Panc1 (cell line): Measurements from ENCODE around the gene RAP1GDS1. TPM values are rescaled to one million over a fixed set of nuclear protein-coding genes. Genes with fewer than 3 reads are reported as not detected.
"Not testable (repeated sequence)": the region's sequence is repeated elsewhere in the genome, so short reads cannot be mapped to it uniquely, and the experiment has no call there.

Experiments
- ATAC-seq: fragments of 200-7000 bp; cut with Tn5 transposase; 2 replicates; pipeline ENCODE4 v1.9.1; 2020; ENCODE audit warnings: mild to moderate bottlenecking, moderate library complexity
- BruUV-seq: library from RNA; stranded (reverse); fragments of 400-500 nt; replicated peaks from 2 replicates; lab custom pipeline; 2021; lab: Mats Ljungman, UMichigan
- CTCF ChIA-PET: fragments of 300-600 bp; sonication (Branson Sonifier 250); formaldehyde crosslinking; loops from one replicate; lab custom pipeline; 2022; ENCODE audit warnings: antibody characterized with exemption; lab: Charles Lee
- POLR2A ChIA-PET: fragments of 300-600 bp; sonication (Branson Sonifier 250); formaldehyde crosslinking; loops from one replicate; lab custom pipeline; 2022; ENCODE audit warnings: antibody characterized with exemption; lab: Charles Lee
- DNase-seq: peaks from one replicate; pipeline ENCODE4 v3.0.0-alpha.2; 2010; ENCODE audit warnings: low read depth, low spot score
- H3K27ac ChIP-seq: 2 replicates; pipeline ENCODE4 v1.5.1; 2011; ENCODE audit warnings: mild to moderate bottlenecking, low read length, inconsistent platforms
- H3K27me3 ChIP-seq: fragments of 200-500 bp; sonication (Bioruptor generic); 2 replicates; pipeline ENCODE4 v1.6.0; 2014; ENCODE audit warnings: low read length, inconsistent platforms; ENCODE audit not compliant: control insufficient read depth, insufficient read depth
- H3K36me3 ChIP-seq: fragments of 200-500 bp; sonication (Bioruptor generic); 2 replicates; pipeline ENCODE4 v1.5.1; 2014; ENCODE audit warnings: inconsistent platforms, mild to moderate bottlenecking, low read length, moderate library complexity; ENCODE audit not compliant: control insufficient read depth, insufficient read depth
- H3K4me1 ChIP-seq: 2 replicates; pipeline ENCODE4 v1.5.1; 2011; ENCODE audit warnings: inconsistent platforms, mild to moderate bottlenecking, low read length, moderate library complexity; ENCODE audit not compliant: control insufficient read depth, insufficient read depth
- H3K4me3 ChIP-seq, 2 experiments: 2 replicates each; pipeline ENCODE4 v1.5.1; 2011 to 2012; ENCODE audit warnings: low read depth in 2 of 2, low read length in 2 of 2, mild to moderate bottlenecking in 2 of 2, inconsistent platforms in 1 of 2, moderate library complexity in 1 of 2
- H3K9me3 ChIP-seq: fragments of 200-500 bp; sonication (Bioruptor generic); 2 replicates; pipeline ENCODE4 v1.5.1; 2014; ENCODE audit warnings: low read depth, mild to moderate bottlenecking, inconsistent platforms, low read length, moderate library complexity; ENCODE audit not compliant: control insufficient read depth, insufficient read depth
- CTCF ChIP-seq: fragments of 450-650 bp; IDR thresholded peaks from 2 replicates; pipeline ENCODE4 v1.5.1; 2017; ENCODE audit warnings: mild to moderate bottlenecking
- POLR2AphosphoS5 ChIP-seq: IDR thresholded peaks from 2 replicates; pipeline ENCODE4 v1.6.1; 2012; ENCODE audit warnings: mild to moderate bottlenecking, low read depth, low read length, moderate library complexity
- REST ChIP-seq, 2 experiments: IDR thresholded peaks; 2 replicates each; pipeline ENCODE4 v1.6.1; 2011 to 2012; ENCODE audit warnings: low read depth in 2 of 2, control low read depth in 1 of 2, low read length in 1 of 2, mild to moderate bottlenecking in 1 of 2, moderate library complexity in 1 of 2; ENCODE audit not compliant: insufficient read depth in 1 of 2
- SIN3A ChIP-seq: IDR thresholded peaks from 2 replicates; pipeline ENCODE4 v1.6.1; 2012; ENCODE audit warnings: low read depth, mild to moderate bottlenecking, low read length, moderate library complexity, borderline replicate concordance; ENCODE audit not compliant: insufficient read depth
- TCF7L2 ChIP-seq: IDR thresholded peaks from 2 replicates; pipeline ENCODE4 v1.6.1; 2011; ENCODE audit warnings: mild to moderate bottlenecking, low read depth, low read length, inconsistent platforms
- in situ Hi-C: cut with HindIII; loops from 2 replicates; pipeline ENCODE4 v1.10.0; 2016; ENCODE audit warnings: low sequenced_read_pairs, low pct_unique_long_range_greater_than_20kb
- intact Hi-C: fragments of 100-400 bp; cut with micrococcal nuclease; formaldehyde crosslinking; loops from one replicate; pipeline ENCODE4 v1.10.0; 2022; ENCODE audit not compliant: unreplicated experiment
- total RNA-seq: library from RNA; stranded (reverse); gene quantifications from one replicate; pipeline ENCODE4 v1.2.1, GENCODE V29; 2021; ENCODE audit not compliant: unreplicated experiment

RAP1GDS1 gene
- total RNA-seq, 1 experiment from 2014 or later, result 39.7 TPM

GRCh38 chr4:98359646-98360045 is 98.5 kb downstream of the RAP1GDS1 start:
- ATAC-seq (no peak), DNase-seq (no peak)
- Histone ChIP-seq H3K27me3 (no peaks in the 10 kb centered on the region), H3K36me3 (peaks cover 3% of the 10 kb centered on the region; the same call in 1 of the 2 replicates), H3K4me1 (no peaks in the 10 kb centered on the region), H3K9me3 (no peaks in the 10 kb centered on the region), H3K4me3 (no peak overlapping the region), H3K27ac (no peak overlapping the region)
- ChIA-PET CTCF (no interaction called here), POLR2A (no interaction called here)
- TF ChIP-seq TCF7L2, result no peak
- TF ChIP-seq REST (IDR thresholded peaks at IDR 0.05; ENCODE audit: insufficient read depth in 1 of 2, low read depth in 2 of 2, low read length in 1 of 2), result no peak
- no peak for TF ChIP-seq CTCF
- no peak for TF ChIP-seq SIN3A
- no peak for TF ChIP-seq POLR2AphosphoS5
- no TSS peak for BruUV-seq
- intact Hi-C loops, result no loop called here
- in situ Hi-C loops, result no loop called here

GRCh38 chr4:98363431-98363830 is 102.2 kb downstream of the RAP1GDS1 start:
- no peaks in the 10 kb centered on the region for H3K4me1 ChIP-seq
- H3K36me3 ChIP-seq, result no peaks in the 10 kb centered on the region
- H3K27ac ChIP-seq, result no peak overlapping the region
- no peak for TF ChIP-seq CTCF
- no peak overlapping the region for H3K4me3 ChIP-seq
- in situ Hi-C loops (no loop called here), intact Hi-C loops (no loop called here)
- ATAC-seq, result no peak
- ChIA-PET POLR2A (no interaction called here), CTCF (no interaction called here)
- no peaks in the 10 kb centered on the region for H3K27me3 ChIP-seq
- no peak for DNase-seq
- H3K9me3 ChIP-seq, result no peaks in the 10 kb centered on the region
- no TSS peak for BruUV-seq

GRCh38 chr4:98366275-98366674 is 105.1 kb downstream of the RAP1GDS1 start:
- H3K27ac ChIP-seq, H3K4me1 ChIP-seq, BruUV-seq, POLR2A ChIA-PET, ATAC-seq, H3K36me3 ChIP-seq, intact Hi-C loops, H3K9me3 ChIP-seq, CTCF ChIA-PET, DNase-seq, H3K4me3 ChIP-seq, in situ Hi-C loops, H3K27me3 ChIP-seq: not testable (repeated sequence)

GRCh38 chr4:98368000-98368399 is 106.8 kb downstream of the RAP1GDS1 start:
- DNase-seq, H3K9me3 ChIP-seq, POLR2A ChIA-PET, H3K4me3 ChIP-seq, H3K27ac ChIP-seq, H3K4me1 ChIP-seq, CTCF ChIA-PET, in situ Hi-C loops, BruUV-seq, H3K27me3 ChIP-seq, ATAC-seq, intact Hi-C loops, H3K36me3 ChIP-seq: not testable (repeated sequence)
